Activated CD4-positive, alpha-beta T cell treated with anti-CD3 and anti-CD28 coated beads for 48 hours (primary cell): ENCODE data around the gene ATG9B.

Experiments used
- DNase-seq: peaks from one replicate; pipeline ENCODE4 v3.0.0-alpha.2; 2020

The ATG9B gene

DNA sequence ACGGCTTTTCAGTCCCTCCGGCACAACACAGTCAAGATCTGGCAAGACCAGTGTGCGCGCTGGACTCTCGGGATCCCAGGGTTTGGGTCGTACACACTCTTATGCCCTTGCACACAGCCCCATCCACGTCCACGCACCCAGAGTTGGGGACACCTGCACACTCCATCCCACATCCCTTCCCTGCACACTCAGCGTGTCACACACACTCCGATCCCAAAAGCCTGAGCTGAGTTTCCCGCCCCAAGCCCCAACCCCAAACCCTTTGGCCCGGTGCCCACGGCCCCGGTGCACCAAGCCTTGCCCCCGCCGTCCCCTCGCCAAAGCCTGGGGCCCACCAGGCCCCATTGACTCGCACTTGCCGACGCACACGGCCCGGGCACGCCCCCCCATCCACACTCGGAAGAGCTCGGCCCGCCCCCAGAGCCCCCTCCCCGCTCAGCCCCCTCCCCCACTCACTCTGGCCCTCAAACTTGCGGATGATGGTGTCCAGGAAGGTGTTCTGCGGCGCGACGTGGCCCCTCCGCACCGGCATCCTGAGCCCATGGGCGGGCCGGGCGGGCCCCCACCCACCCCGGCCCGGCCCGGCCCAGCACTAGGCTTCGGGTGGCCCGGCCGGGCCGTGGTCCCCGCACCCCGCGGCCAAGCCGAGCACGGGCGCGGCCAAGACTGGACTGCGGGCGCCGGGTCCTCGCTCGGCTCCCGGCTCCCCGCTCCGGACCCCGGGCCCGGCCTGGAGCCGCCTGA, 46.7 kb downstream of the ATG9B start:
- no peak for DNase-seq

DNA sequence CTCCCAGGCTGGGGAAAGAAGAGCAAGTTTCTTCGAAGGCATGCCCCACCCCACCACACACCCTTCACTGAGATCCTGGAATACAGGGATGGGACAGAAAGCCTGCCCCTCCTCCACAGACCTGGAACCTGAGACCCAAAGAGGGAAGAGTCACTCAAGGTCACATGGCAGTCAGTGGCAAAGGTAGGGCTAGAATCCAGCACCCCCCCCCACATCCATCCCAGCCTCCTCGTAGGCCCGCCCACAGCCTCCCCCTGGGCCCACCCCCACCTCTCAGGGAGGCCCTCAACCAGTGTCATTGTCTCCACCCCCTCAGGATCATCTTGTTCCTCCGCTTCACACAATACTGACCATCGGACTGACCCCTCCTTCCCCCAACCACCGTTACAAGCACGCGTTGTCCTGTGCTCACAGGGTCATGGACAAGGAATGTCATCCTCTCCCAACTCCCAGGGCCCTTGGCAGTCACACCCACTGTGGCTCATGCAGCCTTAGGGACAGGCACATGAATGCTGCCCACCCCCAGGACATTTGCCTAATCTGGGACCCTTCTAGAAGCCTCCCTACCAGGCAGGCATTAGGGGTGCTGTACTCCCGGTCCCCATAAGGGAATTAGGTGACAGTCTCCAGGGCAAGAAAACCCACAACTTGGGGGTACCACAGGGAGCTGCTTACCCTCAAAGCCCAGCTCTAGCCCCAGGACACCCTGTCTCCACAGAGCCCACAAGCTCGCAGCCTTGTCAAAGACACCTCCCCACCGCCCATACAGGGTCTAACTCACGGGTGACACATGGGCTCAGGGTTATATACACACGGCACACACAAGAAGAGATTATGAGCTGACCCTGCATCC, 47.5 kb downstream of the ATG9B start:
- no peak for DNase-seq

DNA sequence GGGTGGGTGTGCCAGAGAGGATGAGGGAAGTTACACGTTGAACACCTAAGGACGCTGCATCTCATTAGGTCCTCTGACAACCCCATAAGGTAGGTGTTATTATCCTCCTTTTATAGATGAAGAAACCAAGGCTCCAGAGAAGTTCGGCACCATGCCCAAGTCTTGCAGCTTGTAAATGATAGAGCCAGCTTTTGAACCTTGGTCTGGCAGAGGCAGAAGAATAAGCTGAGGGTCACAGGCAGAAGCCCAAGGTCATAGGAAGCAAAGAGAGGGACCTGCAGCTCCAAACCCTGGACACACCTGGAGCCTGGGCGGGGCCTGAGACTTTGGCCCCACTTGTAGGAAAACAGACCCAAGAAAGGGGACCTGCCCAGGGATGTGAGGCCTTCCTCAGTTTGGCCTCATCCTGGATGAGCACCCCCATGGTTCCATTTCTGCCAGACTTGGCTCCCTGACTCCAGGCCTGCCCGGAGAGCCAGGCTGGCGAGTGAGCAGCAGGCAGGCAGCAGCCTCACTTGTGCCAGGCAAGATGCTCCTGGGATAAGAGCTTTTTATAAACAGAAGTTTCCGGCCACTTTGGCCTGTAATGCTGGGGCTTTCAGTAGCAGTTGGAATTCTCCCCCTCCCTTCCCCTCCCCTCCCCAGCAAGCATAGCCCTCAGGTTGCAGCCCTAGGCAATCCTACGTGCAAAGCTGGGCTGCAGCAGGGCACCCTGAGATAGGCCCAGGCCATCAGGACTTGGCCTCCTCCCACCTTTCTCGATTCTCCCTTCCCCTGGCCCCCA, 48.6 kb downstream of the ATG9B start:
- no peak for DNase-seq

GRCh38 chr7:150974468-150975391, 49.6 kb downstream of the ATG9B start:
- DNase-seq, result peak; percentile 78

GRCh38 chr7:150973571-150974451, 50.5 kb downstream of the ATG9B start:
- no peak for DNase-seq

- DNase-seq, result no peak
Observed at GRCh38 chr7:150972741-150973140, 51.6 kb downstream of the ATG9B start.

GRCh38 chr7:150972023-150972468, 52.2 kb downstream of the ATG9B start:
- DNase-seq, result no peak

- DNase-seq, result no peak
Observed at GRCh38 chr7:150971242-150972022, 52.9 kb downstream of the ATG9B start.

- no peak for DNase-seq
Observed at GRCh38 chr7:150970424-150970823, 53.9 kb downstream of the ATG9B start.

GRCh38 chr7:150969475-150969874, 54.8 kb downstream of the ATG9B start:
- no peak for DNase-seq

- no peak for DNase-seq
Observed at GRCh38 chr7:150968734-150969372, 55.4 kb downstream of the ATG9B start.

GRCh38 chr7:150968056-150968733, 56.1 kb downstream of the ATG9B start:
- DNase-seq, result no peak

DNA sequence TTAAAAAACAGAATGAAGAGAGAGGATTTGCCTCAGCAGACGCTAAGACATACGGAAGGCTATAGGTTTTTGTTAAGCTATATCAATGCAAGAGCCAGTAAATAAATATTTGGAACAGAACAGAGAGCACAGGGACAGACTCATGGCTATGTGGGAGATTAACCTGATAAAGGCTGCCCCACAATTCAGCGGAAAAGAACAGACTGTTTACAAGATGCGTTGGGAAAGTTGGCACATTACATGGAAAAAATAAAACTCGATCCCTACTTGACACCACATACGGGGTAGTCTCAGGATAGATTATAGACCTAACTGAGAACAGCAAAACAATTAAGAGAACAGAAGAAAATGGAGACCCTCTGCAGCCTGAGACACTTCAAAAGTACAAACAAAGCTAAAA, 56.9 kb downstream of the ATG9B start:
- DNase-seq, result no peak

GRCh38 chr7:150966002-150966401, 58.3 kb downstream of the ATG9B start:
- DNase-seq, result no peak

- DNase-seq, result no peak
Observed at GRCh38 chr7:150965273-150965830, 58.9 kb downstream of the ATG9B start.
